GM06990 (cell line): ENCODE data around the gene PRKN.

ENCODE experiments used
- DNase-seq: peaks from one replicate; pipeline ENCODE4 v3.0.0-alpha.2; 2011; ENCODE audit not compliant: insufficient read length; ENCODE audit errors: extremely low read depth
- H3K27me3 ChIP-seq: replicated peaks from 2 replicates; pipeline ENCODE4 v1.6.0; 2011; ENCODE audit warnings: low read length; ENCODE audit not compliant: control insufficient read depth, insufficient read depth
- H3K36me3 ChIP-seq: 2 replicates; pipeline ENCODE4 v1.5.1; 2011; ENCODE audit warnings: low read length; ENCODE audit not compliant: control insufficient read depth, insufficient read depth
- H3K4me3 ChIP-seq: replicated peaks from 2 replicates; pipeline ENCODE4 v1.5.1; 2011; ENCODE audit warnings: low read depth, mild to moderate bottlenecking, control low read depth, low read length
- CTCF ChIP-seq: IDR thresholded peaks from 2 replicates; pipeline ENCODE4 v1.5.1; 2011; ENCODE audit warnings: low read length, control low read depth, mild to moderate bottlenecking, inconsistent platforms; ENCODE audit not compliant: insufficient read depth, poor library complexity, severe bottlenecking

The PRKN gene

GRCh38 chr6:161353208-161353613 lies 1374.4 kb downstream of the PRKN start:
- no peak for TF ChIP-seq CTCF
- Histone ChIP-seq H3K27me3 (no peaks in the 10 kb centered on the region), H3K4me3 (no peak overlapping the region), H3K36me3 (no peaks in the 10 kb centered on the region)
- no peak for DNase-seq

- Histone ChIP-seq H3K4me3 (no peak overlapping the region), H3K27me3 (no peaks in the 10 kb centered on the region), H3K36me3 (no peaks in the 10 kb centered on the region)
- DNase-seq, result no peak
- TF ChIP-seq CTCF, result no peak
These were observed 1375.7 kb downstream of the PRKN start for GRCh38 chr6:161351858-161352257.

GRCh38 chr6:161349886-161350285 lies 1377.7 kb downstream of the PRKN start:
- no peaks in the 10 kb centered on the region for H3K27me3 ChIP-seq
- no peak for DNase-seq
- no peak overlapping the region for H3K4me3 ChIP-seq
- no peaks in the 10 kb centered on the region for H3K36me3 ChIP-seq
- TF ChIP-seq CTCF, result no peak

GRCh38 chr6:161348628-161348994 lies 1379.0 kb downstream of the PRKN start:
- Histone ChIP-seq H3K4me3 (no peak overlapping the region), H3K36me3 (no peaks in the 10 kb centered on the region), H3K27me3 (no peaks in the 10 kb centered on the region)
- no peak for DNase-seq
- no peak for TF ChIP-seq CTCF

GRCh38 chr6:161347988-161348627 lies 1379.5 kb downstream of the PRKN start:
- Histone ChIP-seq H3K4me3 (no peak overlapping the region), H3K36me3 (no peaks in the 10 kb centered on the region), H3K27me3 (no peaks in the 10 kb centered on the region)
- no peak for DNase-seq
- no peak for TF ChIP-seq CTCF

- Histone ChIP-seq H3K27me3 (no peaks in the 10 kb centered on the region), H3K4me3 (no peak overlapping the region), H3K36me3 (no peaks in the 10 kb centered on the region)
- TF ChIP-seq CTCF, result no peak
- no peak for DNase-seq
These were observed 1380.4 kb downstream of the PRKN start for GRCh38 chr6:161347125-161347524.
